HG02588 (cell line): Measurements from ENCODE around the gene FOXL3.
"Not testable (repeated sequence)": the region's sequence is repeated elsewhere in the genome, so short reads cannot be mapped to it uniquely, and the experiment has no call there.

Source experiments
- ATAC-seq: cut with Tn5 transposase; IDR thresholded peaks from one replicate; pipeline ENCODE4 v1.9.1; 2021; ENCODE audit warnings: mild to moderate bottlenecking, moderate library complexity; ENCODE audit not compliant: unreplicated experiment

Gene FOXL3

GRCh38 chr7:289756-290553 lies at the start of gene FOXL3:
Gene FOXL3 (plus strand): TSS chr7:290170. CDS start chr7:290170, 0 bp downstream.
- ATAC-seq, result no peak

- no peak for ATAC-seq
Measured at GRCh38 chr7:240887-241421, 49.0 kb upstream of the FOXL3 start.

DNA sequence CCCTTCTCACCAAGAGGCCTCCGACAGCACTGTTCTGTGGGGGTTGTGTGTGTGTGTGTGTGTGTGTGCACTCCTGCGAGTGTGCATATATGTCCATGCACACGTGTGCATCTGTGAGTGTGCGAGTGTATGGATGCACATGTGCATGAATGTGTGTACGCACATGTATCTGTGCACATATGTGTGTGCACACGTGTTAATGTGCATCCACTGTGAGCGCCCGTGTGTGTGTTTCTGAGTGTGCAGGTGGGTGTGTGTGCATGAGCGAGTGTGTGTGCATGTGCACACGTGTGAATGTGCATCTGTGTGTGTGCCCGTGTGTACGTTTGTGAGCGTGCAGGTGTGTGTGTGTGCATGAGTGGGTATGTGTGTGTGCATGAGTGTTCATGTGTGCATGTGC lies 48.5 kb upstream of the FOXL3 start:
- ATAC-seq, result no peak

DNA sequence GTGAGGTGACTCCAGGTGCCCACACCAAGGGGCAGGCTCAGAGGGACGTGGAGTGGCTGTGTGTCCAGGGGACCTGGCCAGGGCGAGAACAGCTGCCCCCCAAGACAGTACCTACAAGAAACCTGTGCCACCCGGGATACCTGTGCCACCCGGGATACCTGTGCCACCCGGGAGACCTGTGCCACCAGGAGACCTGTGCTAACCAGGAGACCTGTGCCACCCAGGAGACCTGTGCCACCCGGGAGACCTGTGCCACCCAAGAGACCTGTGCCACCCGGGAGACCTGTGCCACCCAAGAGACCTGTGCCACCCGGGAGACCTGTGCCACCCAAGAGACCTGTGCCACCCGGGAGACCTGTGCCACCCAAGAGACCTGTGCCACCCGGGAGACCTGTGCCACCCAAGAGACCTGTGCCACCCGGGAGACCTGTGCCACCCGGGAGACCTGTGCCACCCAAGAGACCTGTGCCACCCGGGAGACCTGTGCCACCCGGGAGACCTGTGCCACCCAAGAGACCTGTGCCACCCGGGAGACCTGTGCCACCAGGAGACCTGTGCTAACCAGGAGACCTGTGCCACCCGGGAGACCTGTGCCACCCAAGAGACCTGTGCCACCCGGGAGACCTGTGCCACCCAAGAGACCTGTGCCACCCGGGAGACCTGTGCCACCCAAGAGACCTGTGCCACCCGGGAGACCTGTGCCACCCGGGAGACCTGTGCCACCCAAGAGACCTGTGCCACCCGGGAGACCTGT lies 47.0 kb upstream of the FOXL3 start:
- not testable (repeated sequence) for ATAC-seq

- ATAC-seq, result not testable (repeated sequence)
Measured at GRCh38 chr7:243580-243978, 46.4 kb upstream of the FOXL3 start.

DNA sequence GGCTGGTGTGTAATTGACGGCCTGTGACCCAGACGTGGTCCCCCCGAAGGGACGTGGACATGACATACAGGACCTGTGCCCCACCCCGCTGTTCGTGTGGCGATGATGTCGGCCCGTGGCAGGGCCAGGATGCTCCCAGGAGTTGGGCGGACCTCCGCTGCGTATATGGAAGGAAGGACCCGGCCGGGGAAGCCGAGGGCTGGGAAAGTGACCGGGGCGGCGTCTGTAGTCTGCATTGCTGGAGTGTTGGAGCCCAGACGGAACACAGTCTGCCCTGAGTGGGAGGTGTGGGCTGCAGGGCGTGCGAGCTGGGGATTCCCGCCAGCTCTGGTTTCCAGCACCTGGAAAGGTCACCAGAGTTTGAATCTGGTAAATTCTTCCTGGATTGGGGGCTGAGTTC lies 45.0 kb upstream of the FOXL3 start:
- no peak for ATAC-seq

DNA sequence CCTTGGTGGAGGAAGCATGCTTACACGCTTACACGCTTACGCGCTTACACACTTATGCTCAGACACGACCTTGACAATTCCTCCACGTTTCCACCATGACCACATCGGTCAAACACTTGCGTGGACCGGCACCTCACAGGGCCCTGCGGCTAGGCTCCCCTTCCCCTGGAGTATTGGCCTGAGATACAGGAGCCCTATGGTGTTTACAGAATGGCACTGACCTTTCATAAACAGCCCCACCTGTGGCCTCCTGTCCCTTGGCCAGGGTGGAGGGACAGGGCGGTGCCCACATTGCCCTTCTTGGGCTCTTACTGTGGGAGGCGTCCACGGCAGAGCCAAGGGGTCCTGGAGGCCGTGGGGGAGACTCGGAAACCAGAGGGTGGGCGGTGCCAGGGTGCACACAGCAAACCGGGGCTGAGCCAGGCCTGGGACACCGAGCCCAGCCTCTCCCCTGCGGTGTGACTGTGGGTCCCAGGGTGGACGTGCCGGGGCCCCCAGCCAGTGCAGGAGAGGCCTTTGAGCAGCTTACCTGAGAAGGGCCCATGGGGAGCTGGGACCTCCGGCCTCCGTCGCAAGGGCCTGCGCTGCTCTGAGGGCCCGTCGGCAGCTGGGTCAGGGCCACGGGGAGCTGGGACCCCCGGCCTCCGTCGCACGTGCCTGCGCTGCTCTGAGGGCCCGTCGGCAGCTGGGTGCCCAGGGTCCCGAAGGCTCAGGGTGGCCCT lies 44.2 kb upstream of the FOXL3 start:
- no peak for ATAC-seq

GRCh38 chr7:246451-246850 lies 43.5 kb upstream of the FOXL3 start:
- ATAC-seq, result no peak

GRCh38 chr7:247181-247580 lies 42.8 kb upstream of the FOXL3 start:
- ATAC-seq, result no peak

DNA sequence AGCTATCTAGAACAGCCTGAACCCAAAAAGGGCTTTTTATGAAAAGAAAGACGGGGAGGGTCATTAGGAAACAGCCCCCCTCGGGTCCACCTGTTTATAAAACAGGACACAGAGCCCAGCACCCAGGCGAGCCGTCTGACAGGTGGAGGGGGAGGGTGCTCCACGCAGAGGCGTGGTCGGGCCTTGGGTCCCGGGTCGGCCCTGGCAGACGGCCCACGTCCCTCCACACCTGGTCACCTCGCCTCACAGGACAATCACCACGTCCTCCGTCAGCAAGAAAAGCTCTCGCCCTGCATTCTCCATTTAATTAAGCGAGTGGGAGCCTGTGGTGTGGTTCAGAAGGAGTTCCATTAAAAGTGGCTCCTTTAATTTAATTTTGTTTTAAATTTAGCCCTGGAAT lies 42.3 kb upstream of the FOXL3 start:
- no peak for ATAC-seq

GRCh38 chr7:248732-249435 lies 41.1 kb upstream of the FOXL3 start:
- ATAC-seq, result no peak

- no peak for ATAC-seq
Measured at GRCh38 chr7:249989-250388, 40.0 kb upstream of the FOXL3 start.

- ATAC-seq, result no peak
Measured at GRCh38 chr7:250523-250922, 39.4 kb upstream of the FOXL3 start.

- no peak for ATAC-seq
Measured at GRCh38 chr7:251005-251404, 39.0 kb upstream of the FOXL3 start.

DNA sequence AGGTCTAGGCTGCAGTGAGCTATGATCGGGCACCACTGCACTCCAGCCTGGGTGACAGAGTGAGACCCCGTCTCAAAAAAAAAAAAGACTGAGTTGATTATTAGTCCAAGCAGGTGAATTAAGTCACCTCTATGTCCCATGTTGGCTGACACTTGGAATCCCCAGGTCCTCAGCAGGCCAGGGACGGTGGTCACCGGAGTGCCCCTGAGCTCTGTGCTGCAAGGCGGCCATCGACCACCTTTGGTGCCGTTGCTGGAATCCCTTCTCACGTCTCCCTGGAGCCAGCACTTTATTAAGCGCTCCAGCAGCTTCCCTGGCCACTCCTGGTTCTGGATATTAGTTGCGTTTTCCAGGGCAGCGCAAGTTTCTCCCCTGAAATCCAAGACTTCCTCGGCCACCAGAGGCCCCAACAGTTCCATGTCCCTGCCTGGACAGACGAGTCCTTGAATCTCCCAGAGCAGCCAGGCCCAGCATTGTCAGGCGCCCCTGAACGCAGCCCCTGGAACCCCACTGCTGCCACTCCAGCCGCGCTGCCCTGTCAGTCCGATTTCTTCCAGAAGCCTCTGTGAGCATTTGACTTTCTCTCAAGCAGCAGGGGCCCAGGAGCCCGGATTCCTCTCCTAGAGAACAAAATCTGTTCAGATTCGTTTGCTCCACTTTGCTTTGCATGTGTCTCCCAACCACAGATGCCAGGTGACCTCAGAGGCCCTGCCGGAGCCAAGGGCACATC lies 38.4 kb upstream of the FOXL3 start:
- ATAC-seq, result no peak

GRCh38 chr7:252216-252965 lies 37.6 kb upstream of the FOXL3 start:
- ATAC-seq, result no peak

DNA sequence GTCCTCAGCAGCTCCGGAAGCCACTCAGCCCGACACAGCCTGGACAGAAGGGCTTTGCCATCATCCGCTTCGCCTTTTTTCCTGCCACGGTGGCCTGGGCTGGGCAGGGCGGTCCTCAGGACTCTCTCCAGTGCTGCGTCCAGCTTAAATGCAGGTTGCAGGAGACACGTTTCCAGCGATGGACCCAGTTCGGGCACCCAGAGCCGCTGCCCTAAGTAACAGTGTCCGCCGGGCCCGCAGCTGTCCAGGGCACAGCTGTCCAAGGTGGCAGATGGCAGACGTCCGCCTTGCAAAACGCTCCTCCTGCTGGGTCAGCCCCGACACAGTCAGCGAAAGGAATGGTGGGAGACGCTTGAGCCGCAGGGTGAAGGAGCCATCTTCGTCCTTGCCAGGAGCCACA lies 37.0 kb upstream of the FOXL3 start:
- no peak for ATAC-seq

- ATAC-seq, result no peak
Measured at GRCh38 chr7:253581-254336, 36.2 kb upstream of the FOXL3 start.
